Stomach smooth muscle (tissue), 2 donors: Measurements from ENCODE around the gene VAV2.

Experiments
- H3K27ac ChIP-seq: one replicate; pipeline ENCODE4 v1.7.0; 2013; ENCODE audit warnings: mild to moderate bottlenecking, low read length, inconsistent platforms
- H3K27me3 ChIP-seq, 2 donors: one replicate each; pipeline ENCODE4 v1.7.0; 2013; ENCODE audit warnings: low read length in 2 of 2; ENCODE audit not compliant: insufficient read depth in 2 of 2, control insufficient read depth in 1 of 2
- H3K36me3 ChIP-seq, 2 donors: one replicate each; pipeline ENCODE4 v1.7.0; 2013; ENCODE audit warnings: low read length in 2 of 2; ENCODE audit not compliant: control insufficient read depth in 2 of 2, insufficient read depth in 2 of 2
- H3K4me1 ChIP-seq: one replicate; pipeline ENCODE4 v1.7.0; 2013; ENCODE audit warnings: low read length; ENCODE audit not compliant: control insufficient read depth, insufficient read depth
- H3K4me3 ChIP-seq, 2 donors: one replicate each; pipeline ENCODE4 v1.7.0; 2013; ENCODE audit warnings: low read length in 2 of 2
- H3K9ac ChIP-seq, 2 donors: one replicate each; pipeline ENCODE4 v1.7.0; 2013; ENCODE audit warnings: low read length in 2 of 2, mild to moderate bottlenecking in 1 of 2
- H3K9me3 ChIP-seq, 2 donors: one replicate each; pipeline ENCODE4 v1.7.0; 2013; ENCODE audit warnings: low read length in 2 of 2; ENCODE audit not compliant: control insufficient read depth in 2 of 2
- donor health status: healthy.
- donor health status: Pancreatic carcinoma.

VAV2 gene

DNA sequence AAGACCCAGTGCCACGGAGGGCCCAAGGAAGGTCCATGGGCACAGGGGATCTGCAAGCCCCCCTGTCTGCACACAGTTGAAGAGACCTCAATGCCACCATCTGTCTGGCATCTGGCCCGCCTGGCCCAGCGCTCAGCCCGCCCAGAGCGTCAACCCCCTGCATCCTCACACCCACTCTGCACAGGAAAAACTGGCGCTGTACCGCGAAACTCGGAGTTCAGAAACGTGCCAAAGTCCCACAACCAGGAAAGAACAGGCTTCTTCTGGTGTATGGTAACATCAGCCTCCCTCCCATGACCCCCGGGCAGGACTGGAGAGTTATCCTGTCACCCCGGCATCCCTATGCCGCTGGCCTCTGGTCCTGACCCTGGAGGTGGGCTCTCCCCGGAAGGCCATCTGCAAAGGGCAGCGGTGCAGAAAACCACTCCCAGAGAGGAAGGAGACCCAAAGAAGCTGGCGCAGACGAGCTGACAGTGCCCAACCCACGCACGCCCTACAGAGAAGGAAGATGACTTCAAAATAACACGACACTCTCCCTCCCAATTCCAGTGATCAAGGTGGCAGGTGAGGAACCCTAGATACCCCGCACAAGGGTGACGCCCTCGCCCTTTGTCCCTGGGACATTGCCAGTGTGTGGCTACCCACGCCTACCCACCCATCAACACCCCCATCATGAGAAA, 18.9 kb downstream of the VAV2 start:
- H3K27ac ChIP-seq: no peak overlapping the region
- H3K4me1 ChIP-seq: peaks cover 5% of the 10 kb centered on the region
- no peak overlapping the region for H3K9ac ChIP-seq
- H3K27me3 ChIP-seq: no peaks in the 10 kb centered on the region
- no peaks in the 10 kb centered on the region for H3K9me3 ChIP-seq
- no peaks in the 10 kb centered on the region for H3K36me3 ChIP-seq
- no peak overlapping the region for H3K4me3 ChIP-seq

DNA sequence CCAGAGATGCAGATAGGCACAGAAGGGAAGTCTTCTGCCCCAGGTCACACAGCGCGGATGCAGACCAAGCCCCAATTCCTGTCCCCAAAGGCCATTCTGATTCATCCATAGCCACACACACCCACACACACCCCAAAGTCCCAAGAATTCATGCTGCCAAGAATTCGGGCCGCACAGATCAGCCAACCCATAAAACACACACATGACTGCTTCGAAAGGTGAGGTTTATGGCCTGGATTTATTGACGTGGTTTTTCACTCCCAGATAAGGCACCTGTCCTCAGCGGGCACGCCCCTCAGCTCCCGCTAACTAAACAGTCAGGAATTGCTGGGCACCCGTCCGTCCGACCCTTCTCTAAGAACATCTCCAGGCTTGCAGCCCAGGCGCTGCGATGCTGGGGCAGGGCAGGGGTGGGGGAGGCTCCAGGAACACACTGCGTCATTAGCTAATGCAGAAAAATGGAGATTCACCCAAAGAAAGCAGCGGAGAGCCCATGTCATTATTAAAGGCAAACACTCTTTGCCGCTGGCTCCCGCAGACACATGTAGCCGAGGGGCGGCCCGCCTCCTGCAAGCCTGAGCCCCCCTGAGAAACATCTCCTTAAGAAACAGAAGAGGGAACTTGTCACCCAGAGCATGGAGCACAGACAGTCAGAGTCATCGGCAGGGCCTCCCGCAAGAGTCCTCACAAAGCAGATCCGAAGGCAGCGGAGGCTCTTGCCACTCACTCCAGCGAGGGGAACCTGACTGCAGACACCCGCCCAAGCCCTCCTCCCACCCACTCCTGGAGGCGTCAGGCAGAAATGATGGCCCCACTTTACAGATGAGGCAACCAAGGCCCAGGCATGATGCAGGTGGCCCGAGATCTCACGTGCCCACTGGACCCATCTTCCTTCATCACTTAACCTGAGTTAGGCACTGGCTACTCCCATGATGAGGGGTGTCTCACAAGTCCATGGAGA, 19.9 kb downstream of the VAV2 start:
- Histone ChIP-seq H3K9ac (no peak overlapping the region), H3K36me3 (no peaks in the 10 kb centered on the region), H3K4me1 (peaks cover 5% of the 10 kb centered on the region), H3K9me3 (no peaks in the 10 kb centered on the region), H3K4me3 (no peak overlapping the region), H3K27me3 (no peaks in the 10 kb centered on the region), H3K27ac (no peak overlapping the region)

DNA sequence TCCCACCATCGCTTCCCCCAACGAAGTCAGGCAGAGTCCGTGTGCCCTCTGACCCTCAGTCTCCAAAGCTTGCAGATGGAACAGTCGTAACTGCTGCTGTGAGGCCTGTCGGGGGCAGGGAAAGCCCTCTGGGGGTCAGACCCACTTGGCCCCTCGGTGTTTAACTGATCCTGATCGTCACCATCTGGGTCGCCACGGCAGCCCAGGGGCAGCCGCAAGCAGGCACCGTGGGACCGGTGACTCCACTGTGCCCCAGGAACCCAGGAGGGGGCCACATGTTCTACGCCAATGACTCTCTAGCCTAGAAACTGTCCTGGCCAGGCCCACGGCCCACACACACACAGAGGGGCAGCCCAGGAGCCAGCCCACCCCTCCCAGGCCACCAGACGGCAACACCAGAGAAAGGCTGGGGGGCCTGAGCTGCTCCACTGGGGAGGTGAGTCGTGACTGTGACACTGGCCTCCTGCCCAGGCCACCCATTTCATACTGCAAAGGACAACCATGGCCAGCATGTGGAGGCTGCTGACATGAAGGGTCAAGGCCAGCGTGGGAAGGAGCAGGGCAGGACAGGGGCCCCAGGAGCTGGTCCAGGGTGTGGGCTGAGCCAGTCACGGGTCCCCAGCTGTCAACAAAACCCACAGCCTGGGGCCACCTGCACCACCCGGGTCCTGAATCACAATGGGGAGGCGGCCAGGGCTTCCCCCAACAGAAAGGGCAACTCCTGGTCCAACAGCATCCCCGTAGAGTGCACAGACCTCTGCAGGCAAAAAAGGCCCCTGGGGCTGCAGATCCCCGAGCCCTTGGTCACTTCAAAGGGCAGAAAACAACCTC, 20.8 kb downstream of the VAV2 start:
- H3K9me3 ChIP-seq: no peaks in the 10 kb centered on the region
- no peak overlapping the region for H3K27ac ChIP-seq
- H3K36me3 ChIP-seq: no peaks in the 10 kb centered on the region
- H3K9ac ChIP-seq: no peak overlapping the region
- peaks cover 5% of the 10 kb centered on the region for H3K4me1 ChIP-seq
- no peak overlapping the region for H3K4me3 ChIP-seq
- no peaks in the 10 kb centered on the region for H3K27me3 ChIP-seq

DNA sequence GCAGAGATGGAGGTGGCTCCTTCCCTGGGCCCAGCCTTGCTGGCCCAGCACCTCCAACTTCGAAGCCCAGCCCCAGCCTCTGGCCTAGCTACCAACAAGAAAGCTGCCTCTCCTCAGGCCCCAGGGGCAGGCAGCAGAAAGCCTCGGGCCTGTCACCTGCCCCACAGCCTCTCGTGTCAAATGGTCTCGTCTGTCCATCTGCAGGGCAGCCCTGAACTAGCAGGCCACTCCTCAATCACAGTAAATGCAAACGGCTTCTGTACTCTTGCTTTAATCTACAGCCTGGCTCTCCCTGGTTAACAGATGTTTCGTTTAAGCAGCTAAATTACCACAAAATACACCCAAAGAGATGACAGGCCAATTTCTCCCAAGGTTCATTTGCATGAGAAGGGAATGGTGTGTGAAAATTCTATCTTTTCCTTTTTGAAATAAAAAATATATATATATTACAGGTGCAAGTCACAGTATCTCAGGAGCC, 21.5 kb downstream of the VAV2 start:
- Histone ChIP-seq H3K9me3 (no peaks in the 10 kb centered on the region), H3K4me1 (peaks cover 5% of the 10 kb centered on the region), H3K9ac (no peak overlapping the region), H3K27me3 (no peaks in the 10 kb centered on the region), H3K27ac (no peak overlapping the region), H3K36me3 (no peaks in the 10 kb centered on the region), H3K4me3 (no peak overlapping the region)

DNA sequence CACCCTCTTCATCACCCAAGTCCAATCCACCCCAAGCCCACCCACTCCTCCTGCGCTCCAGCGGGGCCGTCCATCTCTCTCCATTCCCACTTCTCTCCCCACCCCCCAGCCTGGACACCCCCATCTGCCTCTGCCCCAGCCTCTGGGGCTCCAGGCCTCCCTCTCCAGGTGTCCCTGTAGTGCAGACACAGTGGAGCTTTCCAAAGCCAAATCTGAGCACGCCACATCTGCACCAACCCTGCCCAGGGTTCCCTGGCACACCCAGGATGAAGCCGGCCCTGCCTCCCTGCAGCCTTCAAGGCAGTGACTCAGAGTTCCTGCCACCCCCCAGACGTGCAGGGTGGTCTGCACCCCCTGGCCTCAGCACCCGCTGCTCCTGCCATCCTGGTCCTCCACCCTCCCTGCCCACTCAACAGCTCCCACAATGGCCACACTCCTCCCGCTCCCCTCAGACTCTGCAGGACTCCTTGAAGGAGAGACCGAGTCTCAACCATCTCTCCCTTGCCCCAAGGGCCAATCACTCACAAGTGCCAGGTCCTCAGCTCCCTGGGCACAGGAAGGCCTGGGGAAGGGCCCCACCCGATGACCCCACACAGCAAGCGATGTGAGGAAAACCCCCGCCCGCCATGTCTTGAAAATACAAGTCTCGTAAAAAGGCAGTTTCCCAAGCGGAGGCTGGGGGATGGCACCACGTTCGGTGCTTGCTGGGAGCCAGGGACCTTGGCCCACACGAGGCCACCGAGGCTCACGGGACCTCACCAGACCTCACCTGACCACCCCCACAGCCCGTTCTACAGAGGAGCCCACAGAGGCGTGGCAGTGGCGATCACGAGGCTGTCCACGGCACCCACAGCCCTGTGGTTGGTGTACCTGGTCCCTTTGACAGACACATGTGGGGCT, 22.2 kb downstream of the VAV2 start:
- H3K9ac ChIP-seq: no peak overlapping the region
- H3K9me3 ChIP-seq: no peaks in the 10 kb centered on the region
- no peak overlapping the region for H3K27ac ChIP-seq
- peaks cover 5% of the 10 kb centered on the region for H3K4me1 ChIP-seq
- no peak overlapping the region for H3K4me3 ChIP-seq
- no peaks in the 10 kb centered on the region for H3K27me3 ChIP-seq
- no peaks in the 10 kb centered on the region for H3K36me3 ChIP-seq

DNA sequence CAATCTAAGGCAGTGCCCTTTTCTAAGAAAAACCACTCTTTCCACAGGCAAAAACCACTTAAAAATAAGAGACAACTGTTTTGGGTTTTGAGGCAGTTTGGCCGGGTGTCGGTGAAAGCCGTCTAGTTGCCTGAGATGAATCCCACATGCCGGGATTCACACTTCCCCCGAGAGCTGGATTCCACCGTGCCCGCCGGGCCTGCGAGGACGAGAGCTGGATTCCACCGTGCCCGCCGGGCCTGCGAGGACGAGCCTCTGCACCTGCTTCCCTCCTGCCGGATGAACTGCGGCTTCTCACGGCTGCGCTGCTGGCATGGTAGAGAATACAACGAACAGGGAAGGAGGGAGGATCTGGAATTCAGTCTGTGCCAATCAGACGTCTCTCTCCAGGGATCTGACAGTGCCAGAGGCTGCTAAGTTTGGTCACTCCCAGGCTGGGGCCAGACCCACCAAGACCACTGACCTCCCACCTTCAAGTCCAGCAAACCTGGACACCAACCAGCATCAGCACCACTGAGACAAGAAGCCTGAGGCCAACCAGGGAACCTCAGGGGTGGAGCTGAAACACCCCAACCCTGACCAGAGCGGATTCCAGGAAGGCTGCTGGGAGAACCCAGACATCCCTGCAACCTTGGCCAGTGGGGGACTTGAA, 23.0 kb downstream of the VAV2 start:
- Histone ChIP-seq H3K36me3 (no peaks in the 10 kb centered on the region), H3K4me1 (peaks cover 5% of the 10 kb centered on the region), H3K9me3 (no peaks in the 10 kb centered on the region), H3K27me3 (no peaks in the 10 kb centered on the region), H3K9ac (no peak overlapping the region), H3K27ac (no peak overlapping the region), H3K4me3 (no peak overlapping the region)

DNA sequence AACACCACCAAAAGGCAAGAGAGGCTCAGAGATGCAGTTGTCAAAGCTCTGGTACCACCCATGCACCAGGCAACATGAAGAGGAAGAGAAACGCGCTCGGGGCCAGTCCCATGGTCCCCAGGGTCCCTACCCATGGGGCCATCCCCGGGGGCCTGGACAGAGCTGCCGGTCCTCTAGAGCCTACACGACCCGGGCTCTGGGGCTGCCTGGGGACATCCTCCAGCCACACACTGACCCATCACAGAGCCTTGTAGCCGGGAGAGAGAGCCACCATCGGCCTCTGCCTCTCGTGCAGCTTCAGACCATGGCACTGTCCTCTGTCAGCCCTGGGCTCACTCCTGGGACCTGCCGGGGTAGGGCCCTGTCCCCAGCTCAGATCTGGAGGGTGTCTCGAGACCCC, 23.7 kb downstream of the VAV2 start:
- no peak overlapping the region for H3K4me3 ChIP-seq
- H3K27ac ChIP-seq: no peak overlapping the region
- no peaks in the 10 kb centered on the region for H3K9me3 ChIP-seq
- H3K36me3 ChIP-seq: no peaks in the 10 kb centered on the region
- H3K9ac ChIP-seq: no peak overlapping the region
- H3K4me1 ChIP-seq: peaks cover 5% of the 10 kb centered on the region
- H3K27me3 ChIP-seq: no peaks in the 10 kb centered on the region

DNA sequence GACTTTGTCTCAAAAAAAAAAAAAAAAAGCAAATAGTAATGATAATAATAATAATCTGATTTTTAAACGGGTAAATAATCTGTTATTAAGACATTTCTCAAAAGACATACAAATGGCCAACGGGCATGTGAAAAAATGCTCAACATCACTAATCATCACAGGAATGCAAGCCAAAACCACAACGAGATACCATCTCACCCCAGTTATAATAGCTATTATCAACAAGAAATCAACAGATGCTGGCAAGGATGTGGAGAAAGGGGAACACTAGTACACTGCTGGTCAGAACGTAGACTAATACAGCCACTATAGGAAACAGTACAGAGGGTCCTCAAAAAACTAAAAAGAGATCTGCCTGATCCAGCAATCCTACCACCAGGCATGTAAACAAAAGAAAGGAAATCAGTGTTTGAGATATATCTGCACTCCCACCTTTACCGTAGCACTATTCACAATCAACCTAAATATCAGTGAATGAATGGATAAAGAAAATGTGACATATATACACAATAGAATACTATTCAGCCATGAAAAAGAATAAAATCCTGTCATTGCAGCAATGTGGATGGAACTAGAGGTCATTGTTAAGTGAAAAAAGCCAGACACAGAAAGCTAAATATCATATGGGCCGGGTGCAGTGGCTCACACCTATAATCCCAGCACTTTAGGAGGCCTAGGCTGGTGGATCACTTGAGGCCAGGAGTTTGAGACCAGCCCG, 24.9 kb downstream of the VAV2 start:
- Histone ChIP-seq H3K4me1 (peaks cover 5% of the 10 kb centered on the region), H3K4me3 (no peak overlapping the region), H3K27me3 (no peaks in the 10 kb centered on the region), H3K9ac (no peak overlapping the region), H3K27ac (no peak overlapping the region), H3K36me3 (no peaks in the 10 kb centered on the region), H3K9me3 (no peaks in the 10 kb centered on the region)

DNA sequence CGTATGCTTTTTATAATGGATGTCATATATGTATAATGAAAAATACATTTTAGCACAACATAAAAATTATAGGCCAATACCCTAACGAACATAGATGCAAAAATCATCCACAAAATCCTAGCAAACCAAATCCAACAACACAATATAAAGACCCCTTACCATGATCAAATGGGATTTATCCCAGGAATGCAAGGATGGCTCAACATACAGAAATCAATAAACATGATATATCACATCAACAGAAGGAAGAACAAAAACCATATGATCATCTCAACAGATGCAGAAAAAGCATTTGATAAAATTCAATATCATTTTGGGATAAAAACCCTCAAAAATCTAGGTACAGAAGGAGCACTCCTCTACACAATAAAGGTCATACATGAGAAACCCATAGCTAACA, 27.7 kb downstream of the VAV2 start:
- Histone ChIP-seq H3K9me3 (no peaks in the 10 kb centered on the region), H3K36me3 (no peaks in the 10 kb centered on the region), H3K4me1 (peaks cover 4% of the 10 kb centered on the region), H3K4me3 (no peak overlapping the region), H3K27me3 (no peaks in the 10 kb centered on the region), H3K27ac (no peak overlapping the region), H3K9ac (no peak overlapping the region)
